Loucy (cell line): Measurements from ENCODE around the gene DCAF6.

Experiments used
- H2AFZ ChIP-seq: fragments of 200-600 bp; sonication (generic); 2 replicates; pipeline ENCODE4 v1.6.0; 2016; ENCODE audit warnings: antibody characterized with exemption, mild to moderate bottlenecking, low read length, moderate library complexity
- H3F3A ChIP-seq: fragments of 200-600 bp; 2 replicates; pipeline ENCODE4 v1.6.0; 2016; ENCODE audit warnings: antibody characterized with exemption, low read depth, mild to moderate bottlenecking
- H3K27me3 ChIP-seq: fragments of 200-600 bp; sonication (generic); 2 replicates; pipeline ENCODE4 v1.6.1; 2014; ENCODE audit warnings: low read length, mild to moderate bottlenecking; ENCODE audit not compliant: insufficient read depth, poor library complexity, severe bottlenecking
- H3K36me3 ChIP-seq: fragments of 200-600 bp; sonication (generic); 2 replicates; pipeline ENCODE4 v1.6.1; 2016; ENCODE audit warnings: low read length; ENCODE audit not compliant: insufficient read depth
- H3K4me1 ChIP-seq: fragments of 200-600 bp; sonication (generic); 2 replicates; pipeline ENCODE4 v1.5.1; 2014; ENCODE audit warnings: low read length, mild to moderate bottlenecking; ENCODE audit not compliant: insufficient read depth, poor library complexity, severe bottlenecking
- H3K4me2 ChIP-seq: fragments of 200-600 bp; sonication (generic); 2 replicates; pipeline ENCODE4 v1.6.0; 2014; ENCODE audit warnings: antibody characterized with exemption, low read length, low read depth, mild to moderate bottlenecking; ENCODE audit not compliant: poor library complexity, severe bottlenecking
- H3K4me3 ChIP-seq: fragments of 200-600 bp; sonication (generic); 2 replicates; pipeline ENCODE4 v1.5.1; 2014; ENCODE audit warnings: low read length, mild to moderate bottlenecking, mixed read lengths; ENCODE audit not compliant: poor library complexity, severe bottlenecking
- H3K79me2 ChIP-seq: fragments of 200-600 bp; sonication (generic); 2 replicates; pipeline ENCODE4 v1.6.1; 2014; ENCODE audit warnings: low read length; ENCODE audit not compliant: insufficient read depth
- H3K9ac ChIP-seq: fragments of 200-600 bp; sonication (generic); 2 replicates; pipeline ENCODE4 v1.6.0; 2014; ENCODE audit warnings: mild to moderate bottlenecking, low read depth, low read length, moderate library complexity; ENCODE audit not compliant: poor library complexity, severe bottlenecking
- H3K9me2 ChIP-seq: fragments of 200-600 bp; sonication (generic); replicated peaks from 2 replicates; pipeline ENCODE4 v1.6.1; 2016; ENCODE audit warnings: low read depth, low read length, mixed read lengths
- H3K9me3 ChIP-seq: fragments of 200-600 bp; sonication (generic); 2 replicates; pipeline ENCODE4 v1.6.1; 2014; ENCODE audit warnings: mild to moderate bottlenecking, antibody characterized with exemption, low read length, low read depth; ENCODE audit not compliant: insufficient read depth
- H4K20me1 ChIP-seq: fragments of 200-600 bp; sonication (generic); 2 replicates; pipeline ENCODE4 v1.6.0; 2014; ENCODE audit warnings: antibody characterized with exemption, low read length, mild to moderate bottlenecking; ENCODE audit not compliant: insufficient read depth, poor library complexity, severe bottlenecking
- EZH2phosphoT487 ChIP-seq: fragments of 200-600 bp; IDR thresholded peaks from 2 replicates; pipeline ENCODE4 v1.6.1; 2018; ENCODE audit warnings: antibody characterized with exemption, mild to moderate bottlenecking, moderate library complexity, borderline replicate concordance
- TF ChIP-seq, protein P1 (sequence below): fragments of 200-600 bp; sonication (generic); conservative IDR thresholded peaks from 2 replicates; pipeline ENCODE4 v1.5.1; 2014; ENCODE audit warnings: mild to moderate bottlenecking, antibody characterized with exemption, low read length

The DCAF6 gene

DNA sequence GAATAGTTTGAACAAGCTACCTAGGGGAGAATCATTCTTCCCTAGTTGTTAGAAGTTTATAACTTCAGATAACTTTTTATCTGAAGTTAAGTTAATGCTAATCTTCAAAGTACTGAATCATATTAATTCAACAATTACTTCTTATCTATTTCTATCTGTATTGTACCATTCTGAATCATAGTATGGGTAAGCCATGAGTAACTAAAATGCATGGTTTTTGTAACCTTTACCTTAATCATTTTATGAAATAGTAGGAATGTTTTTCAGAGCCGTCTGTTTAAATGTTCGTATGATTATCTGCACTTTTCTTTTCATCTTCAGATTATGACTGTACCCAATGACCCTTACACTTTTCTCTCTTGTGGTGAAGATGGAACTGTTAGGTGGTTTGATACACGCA lies 50.7 kb downstream of the DCAF6 start:
- no peak for TF ChIP-seq EZH2phosphoT487
- TF ChIP-seq, protein P1, sequence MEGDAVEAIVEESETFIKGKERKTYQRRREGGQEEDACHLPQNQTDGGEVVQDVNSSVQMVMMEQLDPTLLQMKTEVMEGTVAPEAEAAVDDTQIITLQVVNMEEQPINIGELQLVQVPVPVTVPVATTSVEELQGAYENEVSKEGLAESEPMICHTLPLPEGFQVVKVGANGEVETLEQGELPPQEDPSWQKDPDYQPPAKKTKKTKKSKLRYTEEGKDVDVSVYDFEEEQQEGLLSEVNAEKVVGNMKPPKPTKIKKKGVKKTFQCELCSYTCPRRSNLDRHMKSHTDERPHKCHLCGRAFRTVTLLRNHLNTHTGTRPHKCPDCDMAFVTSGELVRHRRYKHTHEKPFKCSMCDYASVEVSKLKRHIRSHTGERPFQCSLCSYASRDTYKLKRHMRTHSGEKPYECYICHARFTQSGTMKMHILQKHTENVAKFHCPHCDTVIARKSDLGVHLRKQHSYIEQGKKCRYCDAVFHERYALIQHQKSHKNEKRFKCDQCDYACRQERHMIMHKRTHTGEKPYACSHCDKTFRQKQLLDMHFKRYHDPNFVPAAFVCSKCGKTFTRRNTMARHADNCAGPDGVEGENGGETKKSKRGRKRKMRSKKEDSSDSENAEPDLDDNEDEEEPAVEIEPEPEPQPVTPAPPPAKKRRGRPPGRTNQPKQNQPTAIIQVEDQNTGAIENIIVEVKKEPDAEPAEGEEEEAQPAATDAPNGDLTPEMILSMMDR: no peak
- H3K9me2 ChIP-seq: no peaks in the 10 kb centered on the region
- no peaks in the 10 kb centered on the region for H3K9me3 ChIP-seq
- H3K36me3 ChIP-seq: peaks cover 34% of the 10 kb centered on the region; the same call in 1 of the 2 replicates
- no peak overlapping the region for H3K4me2 ChIP-seq
- no peak overlapping the region for H3K4me3 ChIP-seq
- no peaks in the 10 kb centered on the region for H4K20me1 ChIP-seq
- H3F3A ChIP-seq: no peaks in the 10 kb centered on the region
- H3K79me2 ChIP-seq: peaks cover 15% of the 10 kb centered on the region
- H3K9ac ChIP-seq: no peak overlapping the region
- no peaks in the 10 kb centered on the region for H3K27me3 ChIP-seq
- no peak overlapping the region for H2AFZ ChIP-seq
- H3K4me1 ChIP-seq: peaks cover 9% of the 10 kb centered on the region

DNA sequence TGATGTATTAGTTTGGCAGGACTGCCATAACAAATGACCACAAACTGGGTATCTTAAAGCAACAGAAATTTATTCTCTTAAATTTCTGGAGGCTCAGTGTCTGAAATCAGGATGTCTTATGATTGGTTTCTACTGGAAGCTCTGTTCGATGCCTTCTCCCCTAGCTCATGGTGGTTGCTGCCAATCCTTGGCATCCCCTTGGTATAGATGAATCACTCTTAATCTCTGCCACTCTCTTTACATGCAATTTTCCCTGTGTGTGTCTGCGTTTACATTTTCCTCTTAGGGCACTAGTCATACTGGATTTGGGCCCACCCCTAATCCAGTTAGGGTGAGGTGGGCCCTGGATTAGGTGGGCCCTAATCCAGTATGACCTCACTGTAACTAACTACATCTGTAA lies 55.1 kb downstream of the DCAF6 start:
- H3F3A ChIP-seq: no peaks in the 10 kb centered on the region
- H3K9me2 ChIP-seq: no peaks in the 10 kb centered on the region
- no peak overlapping the region for H3K4me2 ChIP-seq
- no peaks in the 10 kb centered on the region for H3K79me2 ChIP-seq
- no peaks in the 10 kb centered on the region for H4K20me1 ChIP-seq
- no peak overlapping the region for H3K9ac ChIP-seq
- H3K4me1 ChIP-seq: no peaks in the 10 kb centered on the region
- H3K4me3 ChIP-seq: no peak overlapping the region
- H3K27me3 ChIP-seq: no peaks in the 10 kb centered on the region
- no peak overlapping the region for H2AFZ ChIP-seq
- no peak for TF ChIP-seq EZH2phosphoT487
- TF ChIP-seq, protein P1: no peak
- H3K36me3 ChIP-seq: peaks cover 42% of the 10 kb centered on the region
- H3K9me3 ChIP-seq: no peaks in the 10 kb centered on the region

GRCh38 chr1:167993720-167994119 lies 57.2 kb downstream of the DCAF6 start:
- Histone ChIP-seq H3K36me3 (peaks cover 44% of the 10 kb centered on the region), H3K9me2 (no peaks in the 10 kb centered on the region), H2AFZ (no peak overlapping the region), H3F3A (no peaks in the 10 kb centered on the region), H3K4me3 (no peak overlapping the region), H3K27me3 (no peaks in the 10 kb centered on the region), H3K4me1 (no peaks in the 10 kb centered on the region), H4K20me1 (no peaks in the 10 kb centered on the region), H3K9me3 (no peaks in the 10 kb centered on the region), H3K79me2 (no peaks in the 10 kb centered on the region), H3K9ac (no peak overlapping the region), H3K4me2 (no peak overlapping the region)
- TF ChIP-seq EZH2phosphoT487: no peak
- TF ChIP-seq, protein P1: no peak
